Calu3 (cell line): ENCODE data around the gene SET. TPM values are rescaled to one million over a fixed set of nuclear protein-coding genes. Genes with fewer than 3 reads are reported as not detected.

Source experiments
- BruUV-seq: library from RNA; stranded (reverse); fragments of 400-500 nt; replicated peaks from 2 replicates; lab custom pipeline; 2021; lab: Mats Ljungman, UMichigan
- CTCF ChIA-PET: fragments of 300-600 bp; sonication (Branson Sonifier 250); formaldehyde crosslinking; loops from one replicate; lab custom pipeline; 2022; ENCODE audit warnings: antibody characterized with exemption; lab: Charles Lee
- DNase-seq: peaks from one replicate; pipeline ENCODE4 v3.0.0; 2022
- H3K27ac Mint-ChIP-seq: one replicate; pipeline ENCODE4 v1.8.0; 2022; ENCODE audit warnings: mixed read lengths; ENCODE audit not compliant: unreplicated experiment
- H3K27me3 Mint-ChIP-seq: one replicate; pipeline ENCODE4 v1.8.0; 2022; ENCODE audit warnings: mixed read lengths; ENCODE audit not compliant: unreplicated experiment
- H3K36me3 Mint-ChIP-seq: one replicate; pipeline ENCODE4 v1.8.0; 2022; ENCODE audit warnings: mild to moderate bottlenecking, moderate library complexity, mixed read lengths; ENCODE audit not compliant: insufficient read depth, unreplicated experiment
- H3K4me1 Mint-ChIP-seq: one replicate; pipeline ENCODE4 v1.8.0; 2022; ENCODE audit warnings: mild to moderate bottlenecking, low read depth, mixed read lengths; ENCODE audit not compliant: unreplicated experiment
- H3K4me3 Mint-ChIP-seq: one replicate; pipeline ENCODE4 v1.8.0; 2022; ENCODE audit warnings: mild to moderate bottlenecking, low read depth, moderate library complexity, mixed read lengths; ENCODE audit not compliant: unreplicated experiment
- H3K9me3 Mint-ChIP-seq: one replicate; pipeline ENCODE4 v1.8.0; 2022; ENCODE audit warnings: low read depth, mixed read lengths; ENCODE audit not compliant: unreplicated experiment
- CTCF ChIP-seq: fragments of 200-600 bp; IDR thresholded peaks from one replicate; pipeline ENCODE4 v1.8.0; 2022; ENCODE audit warnings: antibody characterized with exemption; ENCODE audit not compliant: unreplicated experiment
- intact Hi-C: fragments of 100-400 bp; cut with micrococcal nuclease; formaldehyde crosslinking; loops from one replicate; pipeline ENCODE4 v1.10.0; 2022; ENCODE audit not compliant: unreplicated experiment
- total RNA-seq: library from RNA; stranded (reverse); gene quantifications from 2 replicates; pipeline ENCODE4 v1.2.3, GENCODE V29; 2022

SET gene
- total RNA-seq, 1 experiment from 2014 or later = 367 TPM

DNA sequence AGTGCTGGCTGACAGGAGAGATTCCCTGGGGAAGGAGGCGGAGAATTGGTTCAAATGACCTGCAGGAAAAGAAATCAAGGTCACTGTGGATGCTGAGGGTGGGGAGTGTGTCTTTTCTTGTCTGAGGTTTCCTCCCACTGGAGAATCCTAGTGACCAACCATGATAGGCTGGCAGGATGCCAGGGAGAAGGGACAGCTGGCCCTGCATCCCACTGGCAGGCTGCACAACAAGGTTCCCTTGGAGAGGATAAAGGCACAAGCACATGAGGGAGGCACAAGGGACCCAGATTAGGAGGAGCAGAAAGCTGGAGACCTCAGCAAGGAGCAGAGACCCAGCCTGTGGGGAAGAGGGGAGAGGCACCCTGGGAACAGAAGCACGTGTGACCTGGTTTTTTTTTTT, 46.4 kb downstream of the SET start:
- Mint-ChIP-seq H3K4me3 (no peak overlapping the region), H3K9me3 (no peaks in the 10 kb centered on the region), H3K36me3 (peaks cover 14% of the 10 kb centered on the region), H3K27me3 (no peaks in the 10 kb centered on the region), H3K4me1 (no peaks in the 10 kb centered on the region), H3K27ac (no peak overlapping the region)
- no TSS peak for BruUV-seq
- intact Hi-C loops = no loop called here
- DNase-seq = no peak
- no peak for TF ChIP-seq CTCF
- CTCF ChIA-PET = no interaction called here

GRCh38 chr9:128742401-128742800, 53.4 kb downstream of the SET start:
- Mint-ChIP-seq H3K4me1 (no peaks in the 10 kb centered on the region), H3K4me3 (no peak overlapping the region), H3K36me3 (peaks cover under 1% of the 10 kb centered on the region), H3K27ac (no peak overlapping the region), H3K9me3 (no peaks in the 10 kb centered on the region), H3K27me3 (no peaks in the 10 kb centered on the region)
- CTCF ChIA-PET = interaction anchor here (0.6 kb wide), 1 partner anchor 74 kb away, joined by 4 read pairs; no protein-coding TSS in a partner anchor
- DNase-seq = no peak
- no peak for TF ChIP-seq CTCF
- intact Hi-C loops = no loop called here
- no TSS peak for BruUV-seq

DNA sequence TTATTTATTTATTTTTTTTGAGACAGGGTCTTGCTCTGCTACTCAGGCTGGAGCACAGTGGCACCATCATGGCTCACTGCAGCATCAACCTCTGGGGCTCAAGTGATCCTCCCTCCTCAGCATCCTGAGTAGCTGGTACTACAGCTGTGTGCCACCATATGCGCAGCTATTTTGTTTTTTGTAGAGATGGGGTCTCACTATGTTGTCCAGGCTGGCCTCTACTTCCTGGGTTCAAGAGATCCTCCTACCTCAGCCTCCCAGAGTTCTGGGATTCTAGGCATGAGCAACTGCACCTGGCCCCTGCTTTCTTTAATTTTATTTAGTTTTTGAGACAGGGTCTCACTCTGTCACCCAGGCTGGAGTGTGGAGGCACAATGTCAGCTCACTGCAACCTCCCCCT, 54.4 kb downstream of the SET start:
- H3K27ac Mint-ChIP-seq = no peak overlapping the region
- CTCF ChIA-PET = interaction anchor here (0.7 kb wide), 1 partner anchor 578 kb away, joined by 5 read pairs; no protein-coding TSS in a partner anchor
- H3K27me3 Mint-ChIP-seq = no peaks in the 10 kb centered on the region
- no peaks in the 10 kb centered on the region for H3K9me3 Mint-ChIP-seq
- intact Hi-C loops = no loop called here
- TF ChIP-seq CTCF = no peak
- no TSS peak for BruUV-seq
- no peaks in the 10 kb centered on the region for H3K36me3 Mint-ChIP-seq
- DNase-seq = no peak
- H3K4me1 Mint-ChIP-seq = no peaks in the 10 kb centered on the region
- no peak overlapping the region for H3K4me3 Mint-ChIP-seq

Other genes starting within 250 kb of the SET start
- gene ODF2, start 233.2 kb upstream of the SET start, total RNA-seq = 24.6 and 33.6 TPM in 2 replicates
- gene GLE1, start 184.5 kb upstream of the SET start, total RNA-seq = 23.9 and 24.8 TPM in 2 replicates
- gene SPTAN1, start 136.6 kb upstream of the SET start, total RNA-seq = 332 and 344 TPM in 2 replicates
- 52.4 and 53.2 TPM in 2 replicates for gene DYNC2I2, start 32.4 kb upstream of the SET start, total RNA-seq
- 6.8 and 7.7 TPM in 2 replicates for gene PKN3, start 13.3 kb downstream of the SET start, total RNA-seq
- gene ZDHHC12, start 34.9 kb downstream of the SET start, total RNA-seq = 35.4 and 36.5 TPM in 2 replicates
- 15.2 and 20.2 TPM in 2 replicates for gene ZER1, start 82.7 kb downstream of the SET start, total RNA-seq
- 16.6 and 18.2 TPM in 2 replicates for gene TBC1D13, start 98.0 kb downstream of the SET start, total RNA-seq
- gene ENDOG, start 129.3 kb downstream of the SET start, total RNA-seq = 15.2 and 17.5 TPM in 2 replicates
- 35.8 and 46.8 TPM in 2 replicates for gene SPOUT1, start 140.6 kb downstream of the SET start, total RNA-seq
- 3.7 and 4.1 TPM in 2 replicates for gene KYAT1, start 192.7 kb downstream of the SET start, total RNA-seq
- 28.7 and 29.9 TPM in 2 replicates for gene LRRC8A, start 192.9 kb downstream of the SET start, total RNA-seq
- gene PHYHD1, start 231.8 kb downstream of the SET start, total RNA-seq = 0.66 TPM in 1 of 2 replicates, not detected in the other